Omental fat pad (tissue), 4 donors: ENCODE data around the gene TLCD3A. TPM values are rescaled to one million over a fixed set of nuclear protein-coding genes. Genes with fewer than 3 reads are reported as not detected.

Experiments
- ATAC-seq: fragments of 150-250 bp; one replicate; pipeline ENCODE4 v1.9.1; 2016; ENCODE audit warnings: mild to moderate bottlenecking, moderate library complexity; ENCODE audit not compliant: low FRiP score
- DNase-seq: peaks from one replicate; pipeline ENCODE4 v3.0.0-alpha.2; 2019; ENCODE audit warnings: low spot score
- total RNA-seq, 4 donors: library from RNA; depleted of rRNA; stranded (reverse); fragments of >200 nt; gene quantifications; one replicate each; pipeline ENCODE4 v1.1.0, GENCODE V29; 2016
- TF ChIP-seq, protein P1 (sequence below), 3 donors: fragments of 450-650 bp; IDR thresholded peaks; one replicate each; pipeline ENCODE4 v1.5.1; 2016 to 2017; ENCODE audit warnings: antibody characterized with exemption in 3 of 3, mild to moderate bottlenecking in 3 of 3, moderate library complexity in 2 of 3

TLCD3A gene
- total RNA-seq, 4 donors from 2014 or later = 5.2 to 45.3 (median 7.5) TPM

DNA sequence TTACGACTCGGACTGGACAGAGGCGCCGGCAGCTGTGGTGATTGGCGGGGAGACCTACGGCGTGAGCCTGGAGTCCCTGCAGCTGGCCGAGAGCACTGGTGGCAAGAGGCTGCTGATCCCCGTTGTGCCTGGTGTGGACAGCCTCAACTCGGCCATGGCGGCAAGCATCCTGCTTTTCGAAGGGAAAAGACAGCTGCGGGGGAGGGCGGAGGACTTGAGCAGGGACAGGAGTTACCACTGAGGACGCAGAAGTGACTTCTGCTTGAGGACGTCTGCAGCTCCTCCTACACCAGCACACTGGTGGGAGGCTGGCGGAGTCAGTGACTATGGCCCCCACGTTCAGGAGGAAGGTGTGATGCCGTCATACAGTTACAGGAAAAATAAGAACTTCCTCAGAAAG is 59.4 kb downstream of the TLCD3A start:
- no peak for DNase-seq
- TF ChIP-seq, protein P1, sequence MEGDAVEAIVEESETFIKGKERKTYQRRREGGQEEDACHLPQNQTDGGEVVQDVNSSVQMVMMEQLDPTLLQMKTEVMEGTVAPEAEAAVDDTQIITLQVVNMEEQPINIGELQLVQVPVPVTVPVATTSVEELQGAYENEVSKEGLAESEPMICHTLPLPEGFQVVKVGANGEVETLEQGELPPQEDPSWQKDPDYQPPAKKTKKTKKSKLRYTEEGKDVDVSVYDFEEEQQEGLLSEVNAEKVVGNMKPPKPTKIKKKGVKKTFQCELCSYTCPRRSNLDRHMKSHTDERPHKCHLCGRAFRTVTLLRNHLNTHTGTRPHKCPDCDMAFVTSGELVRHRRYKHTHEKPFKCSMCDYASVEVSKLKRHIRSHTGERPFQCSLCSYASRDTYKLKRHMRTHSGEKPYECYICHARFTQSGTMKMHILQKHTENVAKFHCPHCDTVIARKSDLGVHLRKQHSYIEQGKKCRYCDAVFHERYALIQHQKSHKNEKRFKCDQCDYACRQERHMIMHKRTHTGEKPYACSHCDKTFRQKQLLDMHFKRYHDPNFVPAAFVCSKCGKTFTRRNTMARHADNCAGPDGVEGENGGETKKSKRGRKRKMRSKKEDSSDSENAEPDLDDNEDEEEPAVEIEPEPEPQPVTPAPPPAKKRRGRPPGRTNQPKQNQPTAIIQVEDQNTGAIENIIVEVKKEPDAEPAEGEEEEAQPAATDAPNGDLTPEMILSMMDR (IDR thresholded peaks at IDR 0.05) = no peak

DNA sequence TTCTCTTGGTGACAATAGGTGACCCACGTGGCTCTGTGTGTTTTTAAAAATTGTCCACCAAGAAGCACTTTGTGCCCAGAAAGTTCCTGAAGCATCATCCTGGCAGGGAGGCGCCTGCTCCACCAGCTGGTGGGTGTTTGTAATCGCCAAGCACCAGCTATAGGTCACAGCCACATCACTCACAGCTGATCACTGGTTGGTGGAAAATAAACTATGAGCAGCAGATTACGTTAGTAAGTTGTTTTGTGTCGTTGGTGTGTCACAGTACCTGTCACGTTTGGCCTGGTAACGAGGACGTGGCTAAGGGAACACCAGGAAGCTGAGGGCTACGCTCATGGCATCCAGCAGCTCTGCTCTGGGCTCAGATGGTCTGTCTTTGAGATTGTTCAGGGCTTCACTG is 59.9 kb downstream of the TLCD3A start:
- no peak for DNase-seq
- TF ChIP-seq, protein P1 (IDR thresholded peaks at IDR 0.05) = no peak
- ATAC-seq = no peak

More for the DNA sequence above, 59.4 kb downstream of the TLCD3A start:
- ATAC-seq = no peak

Other genes starting within 250 kb of the TLCD3A start
- 10 to 100 TPM; 20.4 to 42.1 (median 36.9) TPM for gene VPS53, start 17.8 kb upstream of the TLCD3A start, total RNA-seq
- gene GEMIN4, start 19.7 kb downstream of the TLCD3A start, total RNA-seq = 10 to 100 TPM; 13.2 to 29.2 (median 18.7) TPM
- 10 to 100 TPM; 41.1 to 73.1 (median 44.7) TPM for gene GLOD4, start 49.7 kb downstream of the TLCD3A start, total RNA-seq
- gene MRM3, start 49.8 kb downstream of the TLCD3A start, total RNA-seq = 10 to 100 TPM; 14.0 to 23.8 (median 16.0) TPM
- 10 to 100 TPM in 3 of 4 donors, 1 to 10 TPM in 1; 6.8 to 16.6 (median 11.1) TPM for gene NXN, start 247.2 kb downstream of the TLCD3A start, total RNA-seq